HUDEP-2 (cell line): ENCODE data around the gene COBLL1.
A peak's percentile ranks its signal among the peaks of the same experiment; 100 is the strongest.
"Not testable (repeated sequence)": the region's sequence is repeated elsewhere in the genome, so short reads cannot be mapped to it uniquely, and the experiment has no call there.

ENCODE experiments used
- DNase-seq, 76 experiments: peaks; one replicate each; lab custom pipeline; 2025; ENCODE audit not compliant: unreplicated experiment in 76 of 76; lab: John Stamatoyannopoulos, UW

The COBLL1 gene

DNA sequence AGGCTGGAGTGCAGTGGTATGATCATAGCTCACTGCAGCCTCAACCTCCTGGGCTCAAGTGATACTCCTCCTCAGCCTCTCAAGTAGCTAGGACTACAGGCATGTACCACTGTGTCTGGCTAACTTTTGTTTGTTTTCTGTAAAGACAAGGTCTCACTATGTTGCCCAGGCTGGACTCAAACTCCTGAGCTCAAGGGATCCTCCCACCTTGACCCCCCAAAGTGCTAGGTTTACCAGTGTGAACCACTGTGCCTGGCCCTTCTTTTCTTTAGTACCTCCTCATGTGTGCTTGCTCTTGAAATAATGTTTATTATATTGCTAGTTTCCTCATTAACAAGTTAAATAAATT is 19.0 kb upstream of the COBLL1 start:
- DNase-seq = no peak

DNA sequence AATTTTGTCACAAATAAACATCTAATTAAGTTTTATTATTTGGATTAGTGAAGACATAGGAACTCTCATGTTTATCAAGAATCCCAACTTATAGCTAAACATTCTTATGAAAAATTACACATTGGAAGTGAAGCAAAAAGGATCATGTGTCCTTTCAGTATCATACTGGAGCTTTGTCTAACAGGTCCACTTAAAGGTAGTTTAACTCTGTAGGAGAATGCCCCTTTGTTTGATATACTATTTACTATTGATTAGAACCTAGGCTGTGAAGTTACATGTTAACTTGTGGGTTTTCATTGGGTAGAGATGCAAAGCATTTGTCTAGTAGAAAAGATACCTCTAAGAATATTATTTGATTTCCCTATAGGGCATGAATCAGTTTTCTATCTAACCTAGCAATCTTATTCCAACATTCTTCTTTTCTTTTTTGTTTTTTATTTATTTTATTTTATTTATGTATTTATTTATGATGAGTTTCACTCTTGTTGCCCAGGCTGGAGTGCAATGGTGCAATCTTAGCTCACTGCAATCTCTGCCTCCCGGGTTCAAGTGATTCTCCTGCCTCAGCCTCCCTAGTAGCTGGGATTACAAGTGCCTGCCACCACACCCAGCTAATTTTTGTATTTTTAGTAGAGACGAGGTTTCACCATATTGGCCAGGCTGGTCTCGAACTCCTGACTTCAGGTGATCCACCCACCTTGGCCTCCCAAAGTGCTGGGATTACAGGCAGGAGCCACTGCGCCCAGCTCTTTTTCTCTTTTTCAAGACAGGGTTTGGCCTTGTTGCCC is 18.5 kb upstream of the COBLL1 start:
- not testable (repeated sequence) for DNase-seq

DNA sequence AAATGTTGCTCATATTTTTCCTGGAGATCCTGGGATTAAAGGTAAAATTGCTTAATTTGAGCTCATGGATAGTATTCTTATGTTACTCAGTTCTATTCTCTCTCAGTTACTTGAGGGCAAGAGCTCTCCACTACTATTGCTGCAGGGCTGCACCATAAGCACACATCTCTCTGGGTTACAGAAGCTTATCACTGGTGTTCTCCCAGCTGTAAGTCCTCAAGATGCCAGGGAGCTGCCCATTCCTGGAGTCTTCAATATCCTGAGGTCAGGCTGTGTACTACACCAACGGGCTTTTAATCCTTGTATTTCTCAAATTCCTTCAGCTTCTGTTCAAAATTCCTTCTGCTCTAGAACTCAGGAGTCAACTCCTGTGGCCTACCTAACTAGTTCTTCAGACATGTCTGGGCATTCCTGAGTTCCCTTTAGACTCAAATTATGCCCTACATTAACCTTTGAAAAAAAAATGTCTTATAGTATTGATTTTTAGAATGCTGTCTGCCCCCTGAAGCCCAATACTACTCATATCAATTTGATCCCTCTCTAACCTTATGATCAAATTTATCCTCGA is 17.7 kb upstream of the COBLL1 start:
- no peak for DNase-seq

DNA sequence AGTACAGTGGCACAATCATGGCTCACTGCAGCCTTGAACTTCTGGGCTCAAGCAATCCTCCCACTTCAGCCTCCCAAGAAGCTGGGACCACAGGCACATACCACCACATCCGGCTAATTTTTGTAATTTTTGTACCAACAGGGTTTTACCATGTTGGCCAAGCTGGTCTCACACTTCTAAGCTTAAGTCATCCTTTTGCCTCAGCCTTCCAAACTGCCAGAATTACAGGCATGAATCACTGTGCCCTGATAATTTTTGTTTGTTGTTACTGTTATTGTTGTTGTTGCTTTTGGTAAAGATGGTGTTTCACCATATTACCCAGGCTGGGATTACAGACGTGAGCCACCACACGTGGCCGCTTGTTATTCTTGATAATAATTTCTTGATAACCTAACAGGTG is 10.5 kb upstream of the COBLL1 start:
- no peak for DNase-seq

DNA sequence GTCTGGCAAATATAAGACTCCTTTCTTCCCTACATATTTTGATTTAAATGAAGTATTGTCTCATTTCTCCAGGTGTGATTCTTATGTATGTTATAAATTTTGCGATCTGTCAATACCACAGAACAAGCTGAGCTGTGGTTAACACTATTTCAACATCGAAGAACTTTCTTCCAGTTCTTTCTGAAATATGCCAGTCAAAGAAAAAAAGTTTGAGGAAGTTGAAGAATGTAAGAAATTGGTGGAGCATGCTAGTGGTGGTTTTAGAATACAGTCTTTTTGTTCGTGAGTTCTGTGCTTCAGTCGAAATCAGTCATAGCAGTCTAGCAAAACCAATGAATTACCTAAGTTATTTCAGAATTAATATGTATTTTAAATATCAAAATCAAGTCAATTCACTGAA is 8.6 kb upstream of the COBLL1 start:
- no peak for DNase-seq

DNA sequence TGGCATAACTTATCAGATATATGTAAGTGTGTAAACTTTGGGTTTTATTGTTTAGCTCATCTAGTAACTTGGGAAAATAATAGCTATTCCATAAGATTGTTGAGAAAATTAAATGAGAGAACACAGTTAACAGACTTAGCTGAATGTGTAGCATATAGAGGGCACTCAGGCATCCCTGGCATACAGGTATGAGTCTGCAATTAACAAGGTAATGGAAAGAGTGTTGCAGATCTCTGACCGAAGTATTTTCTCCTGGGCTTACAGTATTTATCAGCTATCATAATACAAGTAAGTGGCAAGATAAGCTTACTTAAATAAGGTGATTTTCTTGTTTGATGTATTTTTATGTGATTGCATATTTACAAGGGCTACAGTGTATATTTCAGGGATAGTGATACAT is 7.9 kb upstream of the COBLL1 start:
- no peak for DNase-seq

DNA sequence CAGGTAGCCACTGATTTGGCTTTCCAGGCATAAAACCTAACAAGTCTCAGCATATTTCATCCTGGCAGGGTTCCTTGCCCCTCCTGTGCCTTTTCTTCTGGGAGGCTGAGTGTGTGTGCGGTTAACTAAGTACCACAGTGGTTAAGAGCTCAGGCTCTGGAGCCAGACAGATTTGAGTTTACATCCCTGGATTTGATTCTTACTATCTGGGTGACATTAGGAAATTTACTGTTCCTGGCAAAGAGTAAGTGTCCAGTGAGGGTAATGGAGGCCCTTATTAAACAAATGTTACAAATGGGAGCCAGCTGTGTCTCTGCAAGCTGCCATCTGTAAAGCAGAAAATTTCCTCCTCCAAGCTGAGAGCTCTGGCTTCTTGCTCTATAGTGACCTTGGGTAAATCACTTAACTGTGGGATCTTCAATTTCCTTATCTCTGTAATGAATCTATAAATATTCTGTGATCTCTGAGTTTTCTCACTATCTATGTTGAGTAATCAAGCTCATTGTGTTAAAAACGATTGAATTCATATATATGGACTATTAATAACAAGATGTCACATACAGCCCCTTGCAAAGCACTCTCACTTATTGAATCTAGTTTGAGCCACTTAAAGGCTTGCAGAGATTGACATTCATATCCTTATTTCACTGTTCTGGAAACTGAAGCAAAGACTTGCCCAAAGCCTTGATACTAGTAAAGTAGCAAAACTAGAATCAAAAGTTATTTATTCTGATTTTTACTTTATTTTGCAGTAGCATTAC is 6.5 kb upstream of the COBLL1 start:
- DNase-seq = no peak

DNA sequence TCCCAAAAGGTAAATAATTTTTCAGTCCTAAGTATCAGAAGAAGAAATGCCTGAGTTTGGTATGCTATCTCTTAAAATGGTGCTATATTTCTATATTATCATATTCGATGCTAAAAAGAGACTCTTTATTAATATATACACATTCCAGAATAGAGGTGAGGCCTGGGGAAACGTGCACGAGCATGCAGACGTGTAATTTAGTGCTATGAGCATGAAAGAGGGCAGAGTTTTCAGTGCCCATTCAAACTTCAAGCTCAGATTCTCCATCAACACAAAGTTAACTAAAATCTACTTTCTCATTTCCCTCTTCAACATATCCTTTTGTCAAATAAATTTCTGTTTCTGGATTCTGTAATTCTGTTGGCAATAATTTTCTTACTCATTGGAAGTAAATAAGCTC is 5.7 kb upstream of the COBLL1 start:
- DNase-seq = no peak

DNA sequence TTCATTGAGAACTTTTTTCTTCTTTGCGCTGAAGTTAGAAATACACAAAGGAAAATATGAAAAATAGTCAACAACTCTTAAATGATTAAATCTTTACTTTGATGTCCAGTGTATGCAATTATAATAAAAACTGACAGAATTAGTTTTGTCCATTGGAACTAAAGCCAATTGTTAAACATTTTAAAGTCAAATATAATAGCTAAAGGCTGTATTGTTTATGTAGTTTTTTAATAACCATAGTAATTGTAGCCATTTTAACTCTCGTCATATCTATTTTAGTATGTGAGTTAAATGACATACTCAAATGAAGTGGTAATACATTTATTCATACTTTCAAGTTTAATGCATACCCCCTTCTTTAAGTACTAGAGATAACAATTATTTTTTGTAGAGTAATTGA is 4.7 kb upstream of the COBLL1 start:
- no peak for DNase-seq

DNA sequence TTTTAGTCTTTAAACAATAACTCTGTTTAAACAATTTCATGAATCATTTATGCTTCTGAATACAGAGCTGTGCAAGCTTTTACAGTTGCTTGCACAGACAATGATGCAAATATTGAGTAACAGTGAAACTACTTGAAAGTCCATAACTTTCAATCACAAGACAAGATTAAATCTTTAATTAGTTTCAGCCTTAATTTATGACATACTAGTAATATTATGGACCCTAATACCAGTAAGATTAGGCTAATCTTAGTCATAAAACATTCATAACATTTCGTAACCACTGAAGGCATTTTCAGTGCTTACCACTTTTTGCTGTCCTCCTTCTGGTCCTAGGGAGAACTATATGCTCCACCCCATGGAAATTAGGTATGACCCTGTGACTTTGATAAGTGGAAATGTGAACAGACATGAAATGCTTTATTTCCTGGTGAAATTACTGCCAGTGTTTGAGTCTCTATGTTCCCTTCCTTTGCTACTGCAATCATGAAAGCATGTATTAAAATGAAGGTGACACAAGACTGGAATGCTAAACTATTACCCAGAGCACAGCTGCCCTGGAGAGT is 1.8 kb upstream of the COBLL1 start:
- peak in 2 of 76 experiments; percentile 14 to 21 for DNase-seq

DNA sequence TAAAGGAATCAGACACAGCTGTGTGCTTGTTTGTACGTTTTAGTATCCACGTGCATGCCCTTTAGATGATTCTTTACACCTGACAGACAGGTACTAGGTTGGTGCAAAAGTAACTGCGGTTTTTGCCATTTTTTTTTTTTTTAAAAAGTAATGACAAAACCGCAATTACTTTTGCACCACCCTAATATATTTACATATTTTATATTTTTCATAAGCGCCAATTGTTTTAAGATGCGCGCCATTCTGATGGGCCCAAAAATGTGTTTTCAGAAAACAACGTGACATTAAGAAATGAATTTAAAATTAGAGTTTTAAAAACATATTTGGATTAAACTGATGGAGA is 972 bp upstream of the COBLL1 start:
- no peak for DNase-seq

DNA sequence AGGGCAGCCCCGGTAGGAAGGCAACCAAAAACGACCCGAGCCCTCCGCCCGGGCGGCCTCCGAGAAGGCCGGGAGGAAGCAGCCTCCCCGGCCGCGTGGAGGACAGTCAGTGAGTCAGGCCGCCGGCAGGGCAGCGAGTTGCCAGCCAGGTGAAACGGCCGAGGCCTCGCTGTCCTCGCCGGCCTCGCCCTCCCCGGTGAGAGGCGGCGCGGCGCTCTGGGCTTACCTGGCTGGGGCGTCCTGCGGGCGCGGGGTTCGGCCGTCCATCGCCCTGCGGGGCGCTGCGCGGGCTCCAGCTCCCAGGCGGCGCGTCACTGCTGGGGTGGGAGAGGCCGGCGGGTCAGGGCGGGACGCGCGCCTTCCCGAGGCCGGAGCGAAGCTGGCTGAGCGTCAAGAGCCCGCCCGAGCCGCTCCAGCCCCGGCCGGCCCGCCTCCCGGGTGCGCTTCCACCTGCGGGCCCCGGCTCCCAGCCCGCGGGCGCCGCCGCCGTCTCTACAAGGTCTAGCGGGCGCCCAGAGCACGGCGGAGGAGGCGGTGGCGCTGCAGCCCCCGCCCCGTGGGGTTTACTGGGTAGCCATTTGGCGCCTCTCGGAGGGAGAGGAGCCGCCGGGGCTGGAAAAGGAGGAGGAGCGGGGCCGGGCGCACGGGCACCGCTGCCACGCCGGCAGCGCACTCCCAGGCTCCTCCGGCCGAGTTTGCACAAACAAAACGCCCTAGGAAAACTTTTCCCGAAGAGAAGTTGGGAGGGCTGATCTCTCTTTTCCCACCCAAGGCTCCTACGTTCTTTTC is 499 bp downstream of the COBLL1 start:
- DNase-seq = peak in 74 of 76 experiments; percentile 32 to 84 (median 72)

DNA sequence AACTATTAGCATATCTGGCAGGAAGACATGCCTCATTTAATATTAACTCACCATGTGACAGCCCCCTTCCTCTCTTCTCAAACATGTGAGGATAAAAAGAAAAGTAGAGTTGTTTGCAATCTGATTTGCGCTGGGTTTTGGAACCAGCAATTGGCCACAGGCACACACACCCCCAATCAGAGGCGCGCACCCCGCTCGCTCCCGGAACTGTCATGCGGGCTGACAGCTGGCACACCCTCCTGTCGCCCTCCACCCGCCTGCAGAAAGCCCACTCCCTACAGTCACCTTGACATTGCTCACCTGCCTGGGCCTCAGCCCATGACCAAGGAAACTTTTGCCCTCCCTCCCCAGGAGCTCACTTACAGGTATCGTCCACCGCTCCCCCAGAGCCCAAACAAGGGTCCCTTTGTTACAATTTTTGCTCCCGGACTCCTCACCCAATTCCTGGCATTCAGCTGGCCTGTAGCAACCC is 1.1 kb downstream of the COBLL1 start:
- DNase-seq = peak in 70 of 76 experiments; percentile 8 to 79 (median 53)

DNA sequence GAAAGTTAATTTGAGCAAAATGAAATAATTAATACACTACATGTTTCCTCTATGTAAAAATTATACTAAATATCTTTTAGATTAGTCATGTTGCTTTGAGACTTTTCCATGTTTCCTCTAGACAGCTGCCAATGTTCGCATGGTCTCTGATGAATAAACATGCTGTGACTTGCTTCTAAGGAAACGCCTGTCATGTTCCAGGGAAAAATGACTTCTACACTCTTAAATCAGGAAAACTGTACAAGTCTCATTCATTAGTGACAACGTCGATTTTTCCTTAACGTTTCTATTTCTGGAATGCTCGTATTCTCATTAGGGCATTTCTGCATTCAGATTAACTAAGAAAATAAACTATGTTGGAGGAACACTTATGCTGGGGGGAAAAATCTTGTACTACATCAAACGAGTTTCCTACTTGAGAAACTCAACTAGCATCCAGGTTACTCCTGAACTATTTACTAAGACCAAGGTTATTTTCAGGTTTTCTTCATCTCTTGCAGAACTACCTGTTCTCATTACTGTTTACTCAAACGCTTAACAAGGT is 1.6 kb downstream of the COBLL1 start:
- DNase-seq = no peak

DNA sequence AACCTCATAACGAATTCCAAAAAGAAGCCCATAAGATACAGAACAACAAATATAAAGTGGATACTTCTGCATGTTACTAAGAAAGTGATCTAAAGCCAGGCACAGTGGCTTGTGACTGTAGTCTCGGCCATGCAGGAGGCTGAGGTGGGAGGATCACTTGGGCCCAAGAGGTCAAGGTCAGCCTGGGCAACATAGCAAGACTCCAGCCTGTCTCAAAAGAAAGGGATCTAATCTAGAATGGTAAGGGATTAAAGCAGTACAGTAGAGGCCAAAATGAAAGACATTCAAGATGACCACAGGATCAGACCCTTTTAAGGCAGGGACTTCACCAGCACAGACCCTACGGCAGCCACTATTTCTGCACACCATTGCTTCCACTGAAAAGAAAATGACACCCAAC is 3.8 kb downstream of the COBLL1 start:
- peak in 1 of 76 experiments; percentile 1 for DNase-seq

DNA sequence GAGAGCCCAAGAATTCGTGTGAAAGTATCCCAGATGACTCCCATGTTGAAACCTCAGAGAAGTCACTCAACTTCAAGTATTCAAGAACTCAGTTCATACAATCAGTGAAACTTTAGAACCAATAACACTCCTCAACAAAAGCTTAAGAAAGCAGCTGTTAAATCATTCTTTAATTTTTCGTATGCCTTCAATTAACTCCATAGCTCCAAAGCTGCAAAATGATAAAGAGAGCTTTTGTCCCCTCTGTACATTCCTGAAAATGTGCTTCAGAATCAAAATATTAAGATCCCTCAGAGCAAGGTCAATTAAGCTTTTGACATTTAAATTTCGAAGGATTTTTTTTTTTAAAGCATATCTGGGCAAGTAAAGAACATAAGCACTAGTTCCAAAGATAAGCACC is 4.7 kb downstream of the COBLL1 start:
- no peak for DNase-seq

DNA sequence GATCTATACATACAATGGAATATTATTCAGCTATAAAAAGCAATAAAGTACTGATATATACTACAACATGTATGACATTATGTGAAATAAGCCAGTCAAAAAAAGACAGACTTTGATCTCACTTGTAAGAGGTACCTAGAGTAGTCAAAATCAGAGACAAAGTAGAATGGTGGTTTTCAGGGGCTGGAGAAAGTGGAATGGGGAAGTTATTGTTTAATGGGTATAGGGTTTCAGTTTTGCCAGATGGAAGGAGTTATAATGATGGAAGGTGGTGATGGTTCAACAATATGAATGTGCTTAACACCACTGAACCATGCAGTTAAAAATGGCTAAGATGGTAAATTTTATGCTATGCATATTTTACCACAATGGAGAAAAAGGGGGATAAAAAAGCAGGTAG is 6.3 kb downstream of the COBLL1 start:
- DNase-seq = no peak

DNA sequence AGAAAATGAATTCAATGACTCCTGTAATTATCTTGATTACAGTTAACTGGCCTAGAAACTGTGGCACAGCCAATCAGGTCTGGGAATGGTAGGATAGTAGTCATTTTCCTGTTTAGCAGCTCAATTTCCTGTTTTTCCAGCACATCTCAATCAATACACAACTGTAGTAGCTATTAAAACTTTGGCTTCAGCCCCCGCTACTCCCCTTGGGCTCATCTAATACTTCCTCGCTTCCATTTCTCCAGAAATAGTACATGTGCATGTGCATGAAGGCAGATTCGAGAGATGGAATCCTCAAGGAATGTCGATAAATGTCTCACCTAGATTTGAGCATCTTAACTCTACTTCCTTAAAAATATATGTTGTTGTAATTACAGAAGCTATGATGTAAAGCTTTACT is 9.7 kb downstream of the COBLL1 start:
- no peak for DNase-seq

DNA sequence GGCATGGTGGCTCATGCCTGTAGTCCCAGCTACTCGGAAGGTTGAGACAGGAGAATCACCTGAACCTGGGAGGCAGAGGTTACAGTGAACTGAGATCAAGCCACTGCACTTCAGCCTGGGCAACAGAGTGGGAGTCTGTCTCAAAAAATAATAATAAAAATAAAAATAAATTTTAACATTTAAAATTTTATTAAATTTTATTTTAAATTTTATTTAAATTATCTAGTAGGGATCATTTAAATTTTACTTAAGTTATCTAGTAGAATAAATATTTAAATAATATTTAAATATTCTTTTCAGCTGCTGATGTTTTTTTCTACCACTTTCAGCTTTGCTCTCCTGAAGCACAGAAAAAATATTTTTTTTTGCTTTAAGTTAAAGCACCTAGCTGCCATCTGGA is 10.4 kb downstream of the COBLL1 start:
- no peak for DNase-seq
